ENCODE measurements around the gene PRDM16. TPM values are rescaled to one million over a fixed set of nuclear protein-coding genes. Genes with fewer than 3 reads are reported as not detected.

Gene PRDM16
- total RNA-seq, 1 experiment from 2014 or later: 22.3 TPM

- Histone ChIP-seq H3K4me1 (ENCODE audit: control insufficient read depth, insufficient read depth, low read length) (peaks cover 15% of the 10 kb centered on the region), H3K27me3 (ENCODE audit: control insufficient read depth, insufficient read depth, low read length) (no peaks in the 10 kb centered on the region), H3K27ac (ENCODE audit: low read length) (no peak overlapping the region), H3K4me3 (ENCODE audit: low read depth in 2 of 2, low read length in 2 of 2) (no peak overlapping the region), H3K9me3 (ENCODE audit: control insufficient read depth, insufficient read depth, low read depth, low read length) (no peaks in the 10 kb centered on the region), H3K36me3 (ENCODE audit: control insufficient read depth, insufficient read depth, low read length) (no peaks in the 10 kb centered on the region)
- TF ChIP-seq POLR2AphosphoS5 (IDR thresholded peaks at IDR 0.05; ENCODE audit: low read depth, low read length) (no peak), REST (IDR thresholded peaks at IDR 0.05; ENCODE audit: insufficient read depth in 1 of 2, low read depth in 2 of 2, low read length in 1 of 2) (no peak)
- DNase-seq (ENCODE audit: low read depth, low spot score) (no peak), ATAC-seq (no peak)
- POLR2A ChIA-PET: no interaction called here
- intact Hi-C loops (cut with micrococcal nuclease; ENCODE audit: unreplicated experiment) (no loop called here), in situ Hi-C loops (cut with HindIII; ENCODE audit: low pct_unique_long_range_greater_than_20kb, low sequenced_read_pairs) (no loop called here)
- CTCF ChIA-PET: no interaction called here
- no TSS peak for BruUV-seq (replicated peaks)
These were observed 304.9 kb downstream of the PRDM16 start for GRCh38 chr1:3373700-3374405.

GRCh38 chr1:3375245-3375644, 306.2 kb downstream of the PRDM16 start:
- Histone ChIP-seq H3K4me3 (ENCODE audit: low read depth in 2 of 2, low read length in 2 of 2) (no peak overlapping the region), H3K27me3 (ENCODE audit: control insufficient read depth, insufficient read depth, low read length) (no peaks in the 10 kb centered on the region), H3K36me3 (ENCODE audit: control insufficient read depth, insufficient read depth, low read length) (no peaks in the 10 kb centered on the region), H3K9me3 (ENCODE audit: control insufficient read depth, insufficient read depth, low read depth, low read length) (no peaks in the 10 kb centered on the region), H3K4me1 (ENCODE audit: control insufficient read depth, insufficient read depth, low read length) (0 out of 2 replicates have a peak, but pooled peaks cover 1% of the 10 kb centered on the region), H3K27ac (ENCODE audit: low read length) (no peak overlapping the region)
- BruUV-seq (replicated peaks): no TSS peak
- intact Hi-C loops (cut with micrococcal nuclease; ENCODE audit: unreplicated experiment): no loop called here
- ATAC-seq (no peak), DNase-seq (ENCODE audit: low read depth, low spot score) (no peak)
- ChIA-PET POLR2A (no interaction called here), CTCF (no interaction called here)
- TF ChIP-seq, protein P1, sequence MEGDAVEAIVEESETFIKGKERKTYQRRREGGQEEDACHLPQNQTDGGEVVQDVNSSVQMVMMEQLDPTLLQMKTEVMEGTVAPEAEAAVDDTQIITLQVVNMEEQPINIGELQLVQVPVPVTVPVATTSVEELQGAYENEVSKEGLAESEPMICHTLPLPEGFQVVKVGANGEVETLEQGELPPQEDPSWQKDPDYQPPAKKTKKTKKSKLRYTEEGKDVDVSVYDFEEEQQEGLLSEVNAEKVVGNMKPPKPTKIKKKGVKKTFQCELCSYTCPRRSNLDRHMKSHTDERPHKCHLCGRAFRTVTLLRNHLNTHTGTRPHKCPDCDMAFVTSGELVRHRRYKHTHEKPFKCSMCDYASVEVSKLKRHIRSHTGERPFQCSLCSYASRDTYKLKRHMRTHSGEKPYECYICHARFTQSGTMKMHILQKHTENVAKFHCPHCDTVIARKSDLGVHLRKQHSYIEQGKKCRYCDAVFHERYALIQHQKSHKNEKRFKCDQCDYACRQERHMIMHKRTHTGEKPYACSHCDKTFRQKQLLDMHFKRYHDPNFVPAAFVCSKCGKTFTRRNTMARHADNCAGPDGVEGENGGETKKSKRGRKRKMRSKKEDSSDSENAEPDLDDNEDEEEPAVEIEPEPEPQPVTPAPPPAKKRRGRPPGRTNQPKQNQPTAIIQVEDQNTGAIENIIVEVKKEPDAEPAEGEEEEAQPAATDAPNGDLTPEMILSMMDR (IDR thresholded peaks at IDR 0.05): no peak
- no peak for TF ChIP-seq TCF7L2 (IDR thresholded peaks at IDR 0.05; ENCODE audit: low read depth, low read length)
- TF ChIP-seq SIN3A (IDR thresholded peaks at IDR 0.05; ENCODE audit: borderline replicate concordance, insufficient read depth, low read depth, low read length): no peak
- no peak for TF ChIP-seq POLR2AphosphoS5 (IDR thresholded peaks at IDR 0.05; ENCODE audit: low read depth, low read length)
- TF ChIP-seq REST (IDR thresholded peaks at IDR 0.05; ENCODE audit: insufficient read depth in 1 of 2, low read depth in 2 of 2, low read length in 1 of 2): no peak
- in situ Hi-C loops (cut with HindIII; ENCODE audit: low pct_unique_long_range_greater_than_20kb, low sequenced_read_pairs): no loop called here
